GM12872 (cell line): ENCODE data around the gene LMO7.

ENCODE experiments used
- CTCF ChIP-seq: IDR thresholded peaks from 3 replicates; pipeline ENCODE4 v1.5.1; 2011; ENCODE audit warnings: low read depth, mild to moderate bottlenecking, low read length, moderate library complexity; ENCODE audit not compliant: insufficient read depth

The LMO7 gene

GRCh38 chr13:75748874-75749273 lies 112.7 kb downstream of the LMO7 start:
- no peak for TF ChIP-seq CTCF

GRCh38 chr13:75749407-75749806 lies 113.3 kb downstream of the LMO7 start:
- no peak for TF ChIP-seq CTCF

GRCh38 chr13:75751350-75751749 lies 115.2 kb downstream of the LMO7 start:
- no peak for TF ChIP-seq CTCF

- no peak for TF ChIP-seq CTCF
These were observed 116.7 kb downstream of the LMO7 start for GRCh38 chr13:75752826-75753225.

- no peak for TF ChIP-seq CTCF
These were observed 118.8 kb downstream of the LMO7 start for GRCh38 chr13:75754936-75755335.

- no peak for TF ChIP-seq CTCF
These were observed 121.2 kb downstream of the LMO7 start for GRCh38 chr13:75757336-75757735.

GRCh38 chr13:75759531-75759930 lies 123.4 kb downstream of the LMO7 start:
- TF ChIP-seq CTCF: no peak
